Naive thymus-derived CD8-positive, alpha-beta T cell (primary cell): ENCODE measurements around the gene SLC7A8. TPM values are rescaled to one million over a fixed set of nuclear protein-coding genes. Genes with fewer than 3 reads are reported as not detected.
"Not testable (repeated sequence)": the region's sequence is repeated elsewhere in the genome, so short reads cannot be mapped to it uniquely, and the experiment has no call there.

Experiments used
- ATAC-seq, 2 donors: fragments of 150-1000 bp; cut with Tn5 transposase in 1 of 2; sonication (Bioruptor Pico), chemical (Tn5 transposase) in 1 of 2; 1 replicate in 1 of 2; 2 replicates in 1 of 2; pipeline ENCODE4 v1.10.0; 2021; ENCODE audit warnings: mild to moderate bottlenecking in 2 of 2, moderate library complexity in 2 of 2
- POLR2A ChIA-PET: fragments of 350-600 bp; sonication (Branson Sonifier 250); formaldehyde crosslinking; loops from one replicate; lab custom pipeline; 2021; ENCODE audit warnings: antibody characterized with exemption; lab: Charles Lee
- DNase-seq, 10 donors: peaks; one replicate each; pipeline versions ENCODE4 v3.0.0 to v3.0.0-alpha.2; 2020 to 2022
- H3K27ac Mint-ChIP-seq, 10 donors: one replicate each; pipeline ENCODE4 v1.8.0; 2020 to 2022; ENCODE audit warnings: mild to moderate bottlenecking in 10 of 10, mixed read lengths in 10 of 10, moderate library complexity in 4 of 10, inconsistent platforms in 1 of 10
- H3K27me3 Mint-ChIP-seq, 5 donors: one replicate each; pipeline ENCODE4 v1.8.0; 2021 to 2022; ENCODE audit warnings: mixed read lengths in 5 of 5
- H3K36me3 Mint-ChIP-seq, 3 donors: one replicate each; pipeline ENCODE4 v1.8.0; 2020 to 2022; ENCODE audit warnings: mixed read lengths in 3 of 3, mild to moderate bottlenecking in 2 of 3, inconsistent platforms in 1 of 3
- H3K4me1 Mint-ChIP-seq, 4 donors: one replicate each; pipeline ENCODE4 v1.8.0; 2021 to 2022; ENCODE audit warnings: mixed read lengths in 4 of 4
- H3K4me3 Mint-ChIP-seq, 10 donors: one replicate each; pipeline ENCODE4 v1.8.0; 2020 to 2022; ENCODE audit warnings: mild to moderate bottlenecking in 10 of 10, mixed read lengths in 10 of 10, moderate library complexity in 6 of 10, inconsistent platforms in 1 of 10
- H3K9me3 Mint-ChIP-seq, 9 donors: one replicate each; pipeline ENCODE4 v1.8.0; 2020 to 2022; ENCODE audit warnings: mixed read lengths in 9 of 9, mild to moderate bottlenecking in 3 of 9, inconsistent platforms in 1 of 9, moderate library complexity in 1 of 9
- polyA plus RNA-seq, 3 donors: library from polyadenylated mRNA; unstranded; fragments of 300-500 nt; fragmentation: Illumina TruSeq; gene quantifications; one replicate each; pipeline ENCODE4 v1.2.3, GENCODE V29; 2021
- total RNA-seq, 8 experiments: library from RNA in 2 of 8; stranded (reverse) in 2 of 8; gene quantifications; one replicate each; pipeline ENCODE4 v1.2.3 and lab custom pipeline; 2021 to 2026

SLC7A8 gene
- total RNA-seq (1 to 10 TPM; 7.2 to 7.9 TPM), polyA plus RNA-seq (10 to 100 TPM in 2 of 3 donors, 1 to 10 TPM in 1; 4.0 to 12.8 (median 10.9) TPM), total RNA-seq (lab: John Stamatoyannopoulos, UW) (0.67 to 8.1 (median 5.1) reads per million in 6 experiments)

DNA sequence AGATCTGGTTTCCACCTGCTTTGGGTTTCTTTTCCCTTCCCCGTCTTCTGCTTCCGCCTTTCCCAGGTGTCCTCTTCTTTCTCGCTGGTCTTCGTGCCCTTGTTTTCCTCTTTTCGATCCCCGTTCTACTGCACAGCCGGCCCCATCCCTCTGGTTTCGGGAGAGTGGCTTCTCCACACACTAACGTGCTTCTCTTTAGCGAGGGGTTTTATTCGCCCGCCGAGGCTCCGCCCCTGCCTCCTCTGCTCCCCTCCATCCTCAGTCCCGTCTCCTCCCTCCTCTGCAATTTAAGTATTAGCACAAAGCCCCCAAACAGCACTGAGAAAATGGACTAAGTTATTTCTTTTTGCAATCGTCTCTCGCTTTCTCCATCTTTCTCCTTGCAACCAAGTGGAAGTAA lies at the start of gene SLC7A8:
TSS of gene SLC7A8 (minus strand) at position 182 of the 400 bp plus-strand sequence. CDS start 746 bp downstream, outside the sequence.
- H3K9me3 Mint-ChIP-seq, result no peaks in the 10 kb centered on the region
- DNase-seq (peak in 9 of 10 donors; percentile 19 to 50 (median 34)), ATAC-seq (peak; percentile 77 to 83)
- H3K27ac Mint-ChIP-seq, result no peak within 1 kb of the TSS
- peak within 1 kb of the TSS in 1 of 10 donors; percentile 32 for H3K4me3 Mint-ChIP-seq
- H3K4me1 Mint-ChIP-seq, result peaks cover 5 to 27% (median 15%) of the 10 kb centered on the region in 4 donors
- H3K27me3 Mint-ChIP-seq, result peaks cover 0 to 15% (median 2%) of the 10 kb centered on the region in 5 donors
- POLR2A ChIA-PET, result interaction anchor here (1.9 to 5.2 kb wide), 2 partner anchors 63 to 89 kb away, joined by 7 to 41 read pairs; partner anchors contain the start of genes ACIN1, C14orf119 and CEBPE
- H3K36me3 Mint-ChIP-seq, result no peaks in the 10 kb centered on the region

DNA sequence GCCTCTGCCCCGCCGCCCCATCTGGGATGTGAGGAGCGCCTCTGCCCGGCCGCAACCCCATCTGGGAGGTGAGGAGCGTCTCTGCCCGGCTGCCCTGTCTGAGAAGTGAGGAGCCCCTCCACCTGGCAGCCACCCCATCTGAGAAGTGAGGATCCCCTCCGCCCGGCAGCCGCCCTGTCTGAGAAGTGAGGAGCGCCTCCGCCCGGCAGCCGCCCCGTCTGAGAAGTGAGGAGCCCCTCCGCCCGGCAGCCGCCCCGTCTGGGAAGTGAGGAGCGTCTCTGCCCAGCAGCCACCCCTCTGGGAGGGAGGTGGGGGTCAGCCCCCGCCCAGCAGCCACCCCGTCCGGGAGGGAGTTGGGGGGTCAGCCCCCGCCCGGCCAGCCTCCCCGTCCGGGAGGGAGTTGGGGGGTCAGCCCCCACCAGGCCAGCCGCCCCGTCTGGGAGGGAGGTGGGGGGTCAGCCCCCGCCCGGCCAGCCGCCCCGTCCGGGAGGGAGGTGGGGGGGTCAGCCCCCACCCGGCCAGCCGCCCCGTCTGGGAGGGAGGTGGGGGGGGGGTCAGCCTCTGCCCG lies 48.9 kb upstream of the SLC7A8 start:
- H3K4me1 Mint-ChIP-seq, POLR2A ChIA-PET, H3K27ac Mint-ChIP-seq, ATAC-seq, H3K4me3 Mint-ChIP-seq, DNase-seq, H3K27me3 Mint-ChIP-seq, H3K9me3 Mint-ChIP-seq, H3K36me3 Mint-ChIP-seq: not testable (repeated sequence)

DNA sequence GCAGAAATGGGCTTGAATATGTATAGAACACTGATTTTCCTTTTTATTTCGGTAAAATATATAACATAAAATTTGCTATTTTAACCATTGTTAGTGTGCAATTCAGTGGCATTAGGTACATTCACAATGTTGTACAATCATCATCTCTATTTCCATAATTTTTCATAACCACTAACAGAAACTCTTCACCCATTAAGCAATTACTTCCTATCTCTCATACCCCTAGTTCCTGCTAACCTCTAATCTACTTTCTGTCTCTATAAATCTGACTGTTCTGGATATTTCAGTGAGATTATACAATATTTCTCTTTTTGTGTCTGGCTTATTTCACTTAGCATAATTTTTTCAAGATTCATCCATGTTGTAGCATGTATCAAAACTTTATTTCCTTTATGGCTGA lies 45.4 kb upstream of the SLC7A8 start:
- Mint-ChIP-seq H3K27me3 (peaks cover 0 to 16% (median 2%) of the 10 kb centered on the region in 5 donors), H3K4me1 (no peaks in the 10 kb centered on the region), H3K4me3 (no peak overlapping the region), H3K9me3 (peaks cover 0 to 19% (median 8%) of the 10 kb centered on the region in 9 donors), H3K36me3 (peaks cover 0 to 5% (median 0%) of the 10 kb centered on the region in 3 donors), H3K27ac (no peak overlapping the region)
- DNase-seq (no peak), ATAC-seq (no peak)
- POLR2A ChIA-PET, result no interaction called here

DNA sequence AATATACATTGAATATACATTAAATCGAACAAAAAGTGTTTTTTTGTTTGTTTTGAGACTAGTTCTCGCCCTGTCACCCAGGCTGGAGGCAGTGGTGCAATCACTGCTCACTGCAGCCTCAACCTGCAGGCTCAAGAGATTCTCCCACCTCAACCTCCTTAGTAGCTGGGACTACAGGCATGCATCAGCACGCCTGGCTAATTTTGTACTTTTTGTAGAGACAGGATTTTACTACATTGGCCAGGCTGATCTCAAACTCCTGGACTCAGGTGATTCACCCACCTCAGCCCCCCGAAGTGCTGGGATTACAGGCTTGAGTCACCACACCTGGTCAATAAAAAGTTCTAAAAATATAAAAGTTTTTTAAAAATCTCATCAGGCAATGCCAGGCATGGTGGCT lies 44.1 kb upstream of the SLC7A8 start:
- POLR2A ChIA-PET, result no interaction called here
- no peaks in the 10 kb centered on the region for H3K4me1 Mint-ChIP-seq
- no peak overlapping the region for H3K27ac Mint-ChIP-seq
- H3K9me3 Mint-ChIP-seq, result peaks cover 0 to 19% (median 5%) of the 10 kb centered on the region in 9 donors
- peaks cover 0 to 5% (median 0%) of the 10 kb centered on the region in 3 donors for H3K36me3 Mint-ChIP-seq
- DNase-seq (no peak), ATAC-seq (no peak)
- peaks cover 0 to 18% (median 3%) of the 10 kb centered on the region in 5 donors for H3K27me3 Mint-ChIP-seq
- H3K4me3 Mint-ChIP-seq, result no peak overlapping the region

DNA sequence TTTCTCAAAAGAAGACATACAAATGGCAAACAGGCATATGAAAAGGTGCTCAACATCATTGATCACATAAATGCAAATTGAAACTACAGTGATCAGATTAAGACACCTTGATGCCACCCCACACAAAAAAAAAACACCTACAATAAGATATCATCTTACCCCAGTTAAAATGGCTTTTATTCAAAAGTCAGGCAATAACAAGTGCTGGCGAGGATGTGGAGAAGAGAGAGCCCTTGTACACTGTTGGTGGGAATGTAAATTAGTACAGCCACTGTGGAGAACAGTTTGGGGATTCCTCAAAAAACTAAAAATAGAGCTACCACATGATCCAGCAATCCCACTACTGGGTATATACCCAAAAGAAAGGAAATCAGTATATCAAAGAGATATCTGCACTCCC lies 41.5 kb upstream of the SLC7A8 start:
- ATAC-seq, H3K36me3 Mint-ChIP-seq, H3K27ac Mint-ChIP-seq, H3K4me1 Mint-ChIP-seq, H3K4me3 Mint-ChIP-seq, DNase-seq: not testable (repeated sequence)
- POLR2A ChIA-PET, result interaction anchor here (0.7 kb wide), 1 partner anchor 71 kb away, joined by 3 read pairs; no protein-coding TSS in a partner anchor
- Mint-ChIP-seq H3K27me3 (peaks cover 3 to 38% (median 19%) of the 10 kb centered on the region in 5 donors), H3K9me3 (peaks cover 0 to 15% (median 5%) of the 10 kb centered on the region in 9 donors)

DNA sequence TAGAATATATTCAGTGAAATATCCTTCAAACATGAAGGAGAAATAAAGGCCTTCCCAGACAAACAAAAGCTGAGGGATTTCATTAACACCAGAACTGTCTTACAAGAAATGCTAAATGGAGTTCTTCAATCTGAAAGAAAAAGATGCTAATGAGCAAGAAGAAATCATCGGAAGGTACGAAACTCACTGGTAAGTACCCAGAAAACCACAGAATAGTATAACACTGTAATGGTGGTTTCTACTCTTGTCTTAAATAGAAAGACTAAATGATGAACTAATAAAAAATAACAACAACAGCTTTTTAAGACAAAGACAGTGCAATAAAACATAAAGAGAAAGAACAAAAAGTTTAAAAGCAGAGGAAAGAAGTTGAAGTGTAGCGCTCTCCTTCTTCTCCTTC lies 35.6 kb upstream of the SLC7A8 start:
- no peak for ATAC-seq
- H3K27me3 Mint-ChIP-seq, result peaks cover 5 to 52% (median 32%) of the 10 kb centered on the region in 5 donors
- no peak overlapping the region for H3K27ac Mint-ChIP-seq
- peaks cover 0 to 1% (median 0%) of the 10 kb centered on the region in 4 donors for H3K4me1 Mint-ChIP-seq
- H3K4me3 Mint-ChIP-seq, result no peak overlapping the region
- POLR2A ChIA-PET, result no interaction called here
- DNase-seq, result no peak
- H3K36me3 Mint-ChIP-seq, result peaks cover 0 to 7% (median 5%) of the 10 kb centered on the region in 3 donors
- peaks cover 0 to 10% (median 0%) of the 10 kb centered on the region in 9 donors for H3K9me3 Mint-ChIP-seq

DNA sequence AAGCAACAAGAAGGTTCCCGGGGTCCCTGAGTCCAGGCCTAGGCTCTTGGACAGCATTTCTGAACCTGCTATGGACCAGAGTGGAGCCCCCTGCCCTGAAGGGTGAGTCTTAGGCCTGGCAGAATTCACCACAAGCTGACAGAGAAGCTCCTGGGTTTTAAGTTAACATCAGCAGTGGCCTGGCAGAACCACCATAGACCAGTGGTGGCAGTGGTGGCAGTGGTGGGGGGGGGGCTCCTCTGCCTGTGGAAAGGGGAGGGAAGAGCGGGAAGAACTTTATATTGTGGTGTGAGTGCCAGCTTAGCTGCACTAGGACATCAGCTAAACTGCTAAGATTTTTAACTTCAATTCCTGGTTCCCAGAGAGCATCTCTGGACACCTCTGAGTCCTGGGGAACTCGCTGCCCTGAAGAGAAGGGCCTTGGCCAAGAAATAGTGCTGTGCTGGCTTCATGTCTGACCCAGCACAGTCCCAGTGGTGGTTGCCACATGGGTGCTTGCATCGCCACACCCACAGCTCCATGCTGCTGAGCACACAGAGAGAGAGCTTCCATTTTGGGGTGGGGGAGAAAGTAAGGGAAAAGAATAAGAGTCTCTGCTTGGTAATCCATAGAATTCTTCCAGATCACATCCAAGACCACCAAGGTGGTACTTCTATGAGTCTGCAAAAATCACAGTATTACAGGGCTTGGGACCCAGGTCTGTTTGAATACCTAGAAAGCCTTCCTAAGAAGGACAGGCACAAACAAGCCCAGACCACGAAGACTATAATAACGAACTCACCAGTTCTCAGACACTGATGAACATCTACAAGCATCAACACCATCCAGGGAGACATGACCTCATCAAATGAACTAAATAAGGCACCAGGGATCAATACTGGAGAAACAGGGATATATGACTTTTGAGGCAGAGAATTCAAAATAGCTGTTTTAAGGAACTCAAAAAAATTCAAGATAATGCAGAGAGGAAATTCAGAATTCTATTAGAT lies 33.9 kb upstream of the SLC7A8 start:
- DNase-seq (no peak), ATAC-seq (no peak)
- Mint-ChIP-seq H3K27me3 (peaks cover 5 to 54% (median 32%) of the 10 kb centered on the region in 5 donors), H3K36me3 (peaks cover 0 to 7% (median 5%) of the 10 kb centered on the region in 3 donors), H3K9me3 (peaks cover 0 to 9% (median 0%) of the 10 kb centered on the region in 9 donors), H3K4me1 (peaks cover 0 to 1% (median 0%) of the 10 kb centered on the region in 4 donors), H3K4me3 (no peak overlapping the region), H3K27ac (no peak overlapping the region)
- POLR2A ChIA-PET, result no interaction called here

DNA sequence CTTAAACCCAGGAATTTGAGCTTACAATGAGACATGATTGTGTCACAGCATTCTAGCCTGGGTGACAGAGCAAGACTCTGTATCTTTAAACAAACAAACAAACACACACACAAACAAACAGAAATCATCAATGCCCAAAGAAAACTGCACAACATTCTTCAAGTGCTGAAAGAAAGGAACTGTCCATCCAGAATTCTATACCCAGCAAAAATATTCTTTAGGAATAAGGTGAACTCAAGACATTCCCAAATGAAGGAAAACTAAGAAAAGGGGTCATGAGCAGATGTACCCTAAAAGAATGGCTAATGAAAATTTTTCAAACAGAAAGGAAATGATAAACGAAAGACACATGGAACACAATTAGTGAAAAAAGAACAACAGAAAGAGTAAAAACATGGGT lies 32.0 kb upstream of the SLC7A8 start:
- Mint-ChIP-seq H3K4me3 (no peak overlapping the region), H3K4me1 (peaks cover 0 to 1% (median 0%) of the 10 kb centered on the region in 4 donors), H3K27ac (no peak overlapping the region), H3K9me3 (peaks cover 0 to 8% (median 0%) of the 10 kb centered on the region in 9 donors), H3K27me3 (peaks cover 6 to 36% (median 23%) of the 10 kb centered on the region in 5 donors), H3K36me3 (peaks cover 0 to 7% (median 5%) of the 10 kb centered on the region in 3 donors)
- no peak for DNase-seq
- no peak for ATAC-seq
- POLR2A ChIA-PET, result no interaction called here

DNA sequence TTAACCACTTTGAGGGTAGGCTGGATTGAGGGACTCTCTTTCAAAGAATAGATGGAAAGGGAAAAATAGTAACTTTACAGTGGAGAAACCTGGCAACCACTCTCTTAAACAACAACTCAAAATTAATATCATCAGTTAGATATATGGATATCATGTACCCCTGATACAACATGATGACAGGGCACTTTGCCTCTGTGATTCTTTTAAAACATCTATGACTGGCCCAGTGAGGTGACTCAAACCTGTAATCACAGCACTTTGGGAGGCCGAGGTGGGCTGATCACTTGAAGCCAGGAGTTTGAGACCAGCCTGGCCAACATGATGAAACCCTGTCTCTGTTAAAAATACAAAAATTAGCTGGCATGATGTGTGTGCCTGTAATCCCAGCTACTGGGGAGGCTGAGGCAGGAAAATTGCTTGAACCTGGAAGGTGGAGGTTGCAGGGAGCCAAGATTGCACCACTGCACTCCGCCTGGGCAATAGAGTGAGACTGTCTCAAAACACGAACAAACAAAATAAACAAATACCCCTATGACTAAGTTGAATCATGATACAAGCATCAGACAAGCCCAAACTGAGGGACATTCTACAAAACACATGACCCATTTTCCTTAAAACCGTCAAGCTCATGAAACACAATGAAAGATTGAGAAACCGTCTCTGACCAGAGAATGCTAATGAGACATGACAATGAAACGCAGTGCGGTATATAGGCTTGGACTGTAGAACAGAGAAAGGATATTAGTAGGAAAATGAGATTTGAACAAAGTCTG lies 26.4 kb upstream of the SLC7A8 start:
- Mint-ChIP-seq H3K9me3 (peaks cover 0 to under 1% (median 0%) of the 10 kb centered on the region in 9 donors), H3K27ac (no peak overlapping the region), H3K27me3 (peaks cover 11 to 42% (median 20%) of the 10 kb centered on the region in 5 donors), H3K4me3 (no peak overlapping the region), H3K36me3 (peaks cover 0 to 2% (median under 1%) of the 10 kb centered on the region in 3 donors), H3K4me1 (no peaks in the 10 kb centered on the region)
- ATAC-seq (no peak), DNase-seq (no peak)
- POLR2A ChIA-PET, result no interaction called here

DNA sequence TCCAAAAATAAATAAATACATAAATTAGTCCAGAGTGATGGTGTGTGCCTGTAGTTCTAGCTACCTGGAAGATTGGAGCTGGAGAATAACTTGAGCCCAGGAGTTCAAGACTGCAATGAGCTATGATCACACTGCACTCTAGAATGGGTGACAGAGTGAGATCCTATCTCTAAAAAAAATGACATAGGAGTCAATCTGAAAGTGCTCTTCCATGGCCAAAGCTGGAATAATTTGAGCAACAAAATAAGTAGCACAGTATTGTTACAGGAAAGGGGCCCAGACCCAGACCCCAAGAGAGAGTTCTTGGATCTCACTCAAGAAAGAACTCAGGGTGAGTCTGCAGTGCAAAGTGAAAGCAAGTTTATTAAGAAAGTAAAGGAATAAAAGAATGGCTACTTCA lies 24.9 kb upstream of the SLC7A8 start:
- POLR2A ChIA-PET, result interaction anchor here (0.8 kb wide), 1 partner anchor 41 kb away, joined by 5 read pairs; no protein-coding TSS in a partner anchor
- Mint-ChIP-seq H3K4me3 (no peak overlapping the region), H3K4me1 (no peaks in the 10 kb centered on the region)

DNA sequence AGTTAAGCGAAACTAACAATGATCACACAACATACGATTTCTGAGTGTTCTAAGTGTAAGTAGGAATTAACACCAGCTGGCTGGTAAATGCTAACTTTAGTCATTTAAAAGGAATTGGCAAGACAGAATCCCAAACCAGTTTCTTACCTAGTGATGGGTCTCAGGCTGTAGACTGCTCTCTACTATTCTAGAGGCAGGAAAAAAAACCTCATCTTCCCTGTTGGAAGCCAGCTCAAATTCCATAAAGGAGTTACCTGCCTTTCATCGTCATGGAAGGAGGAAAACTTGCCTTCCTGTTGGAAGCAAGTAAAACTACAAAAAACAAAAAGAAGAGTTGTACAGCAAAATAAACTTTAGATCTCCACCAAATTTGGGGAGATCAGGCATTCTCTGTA lies 23.7 kb upstream of the SLC7A8 start:
- no peak overlapping the region for H3K27ac Mint-ChIP-seq
- H3K9me3 Mint-ChIP-seq, result no peaks in the 10 kb centered on the region
- H3K4me1 Mint-ChIP-seq, result no peaks in the 10 kb centered on the region
- DNase-seq (no peak), ATAC-seq (no peak)
- no peak overlapping the region for H3K4me3 Mint-ChIP-seq
- H3K27me3 Mint-ChIP-seq, result peaks cover 8 to 31% (median 20%) of the 10 kb centered on the region in 5 donors
- H3K36me3 Mint-ChIP-seq, result no peaks in the 10 kb centered on the region
- POLR2A ChIA-PET, result no interaction called here

More for the DNA sequence above, 24.9 kb upstream of the SLC7A8 start:
- no peak overlapping the region for H3K27ac Mint-ChIP-seq
- ATAC-seq, result no peak
- peaks cover 10 to 34% (median 20%) of the 10 kb centered on the region in 5 donors for H3K27me3 Mint-ChIP-seq
- DNase-seq, result no peak
- no peaks in the 10 kb centered on the region for H3K9me3 Mint-ChIP-seq
- H3K36me3 Mint-ChIP-seq, result no peaks in the 10 kb centered on the region
